Endodermal cell (in vitro differentiated cells): ENCODE results near the gene MFNG. TPM values are rescaled to one million over a fixed set of nuclear protein-coding genes. Genes with fewer than 3 reads are reported as not detected.

ENCODE experiments used
- DNase-seq: peaks from one replicate; pipeline ENCODE4 v3.0.0-alpha.2; 2017
- H3K27ac ChIP-seq: 2 replicates; pipeline ENCODE4 v1.5.1; 2013; ENCODE audit warnings: mild to moderate bottlenecking, low read depth, low read length, moderate library complexity
- H3K27me3 ChIP-seq: 2 replicates; pipeline ENCODE4 v1.6.1; 2013; ENCODE audit warnings: mild to moderate bottlenecking, low read length, moderate library complexity; ENCODE audit not compliant: insufficient read depth, control insufficient read depth, poor library complexity, severe bottlenecking
- H3K36me3 ChIP-seq: 2 replicates; pipeline ENCODE4 v1.7.0; 2013; ENCODE audit warnings: mild to moderate bottlenecking, low read length, moderate library complexity; ENCODE audit not compliant: control insufficient read depth, insufficient read depth
- H3K4me1 ChIP-seq: one replicate; pipeline ENCODE4 v1.7.0; 2013; ENCODE audit warnings: low read length; ENCODE audit not compliant: control insufficient read depth, insufficient read depth
- H3K4me3 ChIP-seq: 2 replicates; pipeline ENCODE4 v1.5.1; 2013; ENCODE audit warnings: mild to moderate bottlenecking, low read length, moderate library complexity
- H3K9ac ChIP-seq: 2 replicates; pipeline ENCODE4 v1.6.1; 2013; ENCODE audit warnings: mild to moderate bottlenecking, low read length, moderate library complexity; ENCODE audit not compliant: poor library complexity, severe bottlenecking; ENCODE audit errors: extremely low read depth
- H3K9me3 ChIP-seq: 2 replicates; pipeline ENCODE4 v1.6.1; 2013; ENCODE audit warnings: mild to moderate bottlenecking, low read length, moderate library complexity; ENCODE audit not compliant: control insufficient read depth
- H3K27ac Mint-ChIP-seq: 2 replicates; pipeline ENCODE4 v1.8.0; 2020; ENCODE audit warnings: mixed read lengths
- H3K27me3 Mint-ChIP-seq: 2 replicates; pipeline ENCODE4 v1.8.0; 2021; ENCODE audit warnings: mild to moderate bottlenecking, mixed read lengths; ENCODE audit not compliant: insufficient read depth
- H3K36me3 Mint-ChIP-seq: 2 replicates; pipeline ENCODE4 v1.8.0; 2020; ENCODE audit warnings: low read depth, mixed read lengths
- H3K4me1 Mint-ChIP-seq: 2 replicates; pipeline ENCODE4 v1.8.0; 2020; ENCODE audit warnings: mixed read lengths
- H3K4me3 Mint-ChIP-seq: 2 replicates; pipeline ENCODE4 v1.8.0; 2020; ENCODE audit warnings: mild to moderate bottlenecking, moderate library complexity, mixed read lengths
- H3K9me3 Mint-ChIP-seq: 2 replicates; pipeline ENCODE4 v1.8.0; 2020; ENCODE audit warnings: mild to moderate bottlenecking, mixed read lengths
- CTCF ChIP-seq: fragments of 200-600 bp; sonication (generic); conservative IDR thresholded peaks from 2 replicates; pipeline ENCODE4 v1.5.0; 2021; ENCODE audit warnings: antibody characterized with exemption, mild to moderate bottlenecking
- WGBS, 2 experiments: methylation state at CpG; one replicate each; pipeline versions ENCODE4 v1.1.5 to v1.1.7; 2013; ENCODE audit warnings: missing lambda C conversion rate in 2 of 2, mixed read lengths in 1 of 2; ENCODE audit not compliant: insufficient coverage in 1 of 2, insufficient read length in 1 of 2; 5-methylcytosine and 5-hydroxymethylcytosine counted together
- total RNA-seq, 2 donors: library from RNA; stranded (reverse); fragmentation: NEBNext Ultra II Directional in 1 of 2; extraction: Animal tissue kit (Norgen Biotek cat#: 25700) in 1 of 2; gene quantifications; 2 replicates in 1 of 2; 3 replicates in 1 of 2; pipeline ENCODE4 v1.2.1, GENCODE V29; 2021

Gene MFNG
- total RNA-seq, 2 donors from 2014 or later = 1.9 to 6.6 TPM

DNA sequence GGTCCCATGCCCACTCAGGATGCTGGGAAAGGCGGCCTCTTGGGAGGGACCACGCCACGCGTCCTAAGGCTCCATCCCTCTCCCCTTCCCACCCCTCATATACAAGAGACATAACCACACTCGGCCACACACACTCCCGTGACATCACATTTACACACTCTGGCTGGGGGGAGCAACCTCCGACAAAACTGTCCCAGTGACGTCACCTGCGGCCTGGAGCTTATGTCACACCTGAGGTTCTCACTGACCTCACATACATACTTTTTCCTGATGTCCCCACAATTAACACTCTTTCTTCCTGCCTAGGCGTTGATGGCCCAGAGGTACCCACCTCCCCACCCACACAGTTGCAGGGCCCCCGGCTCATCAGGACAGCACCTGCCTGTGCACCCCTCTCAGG, 60.8 kb downstream of the MFNG start:
- Histone ChIP-seq H3K4me3 (no peak overlapping the region), H3K36me3 (no peaks in the 10 kb centered on the region), H3K4me1 (no peaks in the 10 kb centered on the region), H3K9me3 (no peaks in the 10 kb centered on the region), H3K27ac (no peak overlapping the region), H3K9ac (no peak overlapping the region), H3K27me3 (peaks cover 83% of the 10 kb centered on the region)
- DNase-seq = no peak
- Mint-ChIP-seq H3K27me3 (peaks cover 72% of the 10 kb centered on the region), H3K27ac (no peak overlapping the region), H3K9me3 (no peaks in the 10 kb centered on the region), H3K4me1 (peaks cover 14% of the 10 kb centered on the region), H3K36me3 (no peaks in the 10 kb centered on the region), H3K4me3 (no peak overlapping the region)
- no peak for TF ChIP-seq CTCF
- 92 to 95% methylated on average over 8 to 11 of the region's 11 CpGs for WGBS, 2 experiments

DNA sequence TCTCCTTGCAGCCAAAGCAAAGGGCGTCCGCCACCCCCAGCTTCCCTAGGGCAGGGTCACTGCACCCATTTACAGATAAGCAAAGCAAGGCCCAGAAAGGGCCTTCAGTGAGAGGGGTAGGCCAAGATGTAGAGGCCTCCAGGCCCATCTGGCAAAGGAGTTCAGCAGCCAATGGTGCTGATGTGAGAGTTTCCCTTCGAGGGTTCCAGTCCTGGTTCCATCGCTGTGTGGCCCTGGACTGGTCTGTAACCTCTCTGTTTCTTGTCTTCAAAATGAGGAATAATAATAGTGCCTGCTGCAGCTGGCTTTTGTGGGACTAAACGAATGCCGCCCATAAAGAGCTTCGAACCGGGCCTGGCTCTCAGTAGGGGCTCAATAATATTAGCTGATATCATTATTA, 62.9 kb downstream of the MFNG start:
- H3K9me3 ChIP-seq = no peaks in the 10 kb centered on the region
- Mint-ChIP-seq H3K27ac (no peak overlapping the region), H3K4me1 (peaks cover 23% of the 10 kb centered on the region), H3K36me3 (no peaks in the 10 kb centered on the region), H3K9me3 (no peaks in the 10 kb centered on the region), H3K4me3 (no peak overlapping the region), H3K27me3 (peaks cover 77% of the 10 kb centered on the region)
- DNase-seq = no peak
- no peak for TF ChIP-seq CTCF
- H3K9ac ChIP-seq = no peak overlapping the region
- peaks cover 93% of the 10 kb centered on the region for H3K27me3 ChIP-seq
- 94% methylated on average over 6 of the region's 8 CpGs; no CpG with 5 or more reads in 1 of the 2 experiments for WGBS, 2 experiments
- H3K4me1 ChIP-seq = no peaks in the 10 kb centered on the region
- H3K36me3 ChIP-seq = no peaks in the 10 kb centered on the region
- H3K27ac ChIP-seq = no peak overlapping the region
- no peak overlapping the region for H3K4me3 ChIP-seq

GRCh38 chr22:37421468-37421877, 64.7 kb downstream of the MFNG start:
- Histone ChIP-seq H3K4me1 (no peaks in the 10 kb centered on the region), H3K36me3 (no peaks in the 10 kb centered on the region), H3K9me3 (no peaks in the 10 kb centered on the region), H3K4me3 (no peak overlapping the region), H3K9ac (no peak overlapping the region), H3K27me3 (peaks cover 80% of the 10 kb centered on the region), H3K27ac (no peak overlapping the region)
- no peaks in the 10 kb centered on the region for H3K9me3 Mint-ChIP-seq
- 86 to 91% methylated on average over 8 to 9 of the region's 9 CpGs for WGBS, 2 experiments
- no peaks in the 10 kb centered on the region for H3K36me3 Mint-ChIP-seq
- H3K27me3 Mint-ChIP-seq = peaks cover 70% of the 10 kb centered on the region
- no peak for TF ChIP-seq CTCF
- no peak for DNase-seq
- no peak overlapping the region for H3K4me3 Mint-ChIP-seq
- H3K4me1 Mint-ChIP-seq = peaks cover 23% of the 10 kb centered on the region
- H3K27ac Mint-ChIP-seq = no peak overlapping the region
